OCI-LY1 (cell line): ENCODE measurements around the gene PRLR.

ENCODE experiments used
- H2AFZ ChIP-seq: fragments of 200-600 bp; sonication (generic), shearing (Covaris generic); 2 replicates; pipeline ENCODE4 v1.6.0; 2014; ENCODE audit warnings: antibody characterized with exemption, mild to moderate bottlenecking, low read length
- H3F3A ChIP-seq: fragments of 200-600 bp; sonication (generic), shearing (Covaris generic); 2 replicates; pipeline ENCODE4 v1.6.0; 2014; ENCODE audit warnings: mild to moderate bottlenecking, antibody characterized with exemption, low read length, moderate library complexity; ENCODE audit not compliant: insufficient read depth
- H3K27ac ChIP-seq: fragments of 200-600 bp; sonication (generic); 2 replicates; pipeline ENCODE4 v1.5.1; 2014; ENCODE audit warnings: low read length, mixed run types, mild to moderate bottlenecking, low read depth; ENCODE audit not compliant: poor library complexity, severe bottlenecking
- H3K27me3 ChIP-seq: fragments of 200-600 bp; sonication (generic); 2 replicates; pipeline ENCODE4 v1.6.0; 2014; ENCODE audit warnings: antibody characterized with exemption, mild to moderate bottlenecking, low read length, moderate library complexity; ENCODE audit not compliant: insufficient read depth
- H3K36me3 ChIP-seq: fragments of 200-600 bp; sonication (generic); 2 replicates; pipeline ENCODE4 v1.6.1; 2014; ENCODE audit warnings: mild to moderate bottlenecking, antibody characterized with exemption, low read length, moderate library complexity, mixed read lengths; ENCODE audit not compliant: insufficient read depth
- H3K4me1 ChIP-seq: fragments of 200-600 bp; sonication (generic); 2 replicates; pipeline ENCODE4 v1.5.1; 2014; ENCODE audit warnings: mild to moderate bottlenecking, low read length, moderate library complexity; ENCODE audit not compliant: insufficient read depth, severe bottlenecking
- H3K4me2 ChIP-seq: fragments of 200-600 bp; sonication (generic), shearing (Covaris generic); 2 replicates; pipeline ENCODE4 v1.6.1; 2014; ENCODE audit warnings: low read length
- H3K4me3 ChIP-seq: fragments of 200-600 bp; sonication (generic); 2 replicates; pipeline ENCODE4 v1.5.1; 2014; ENCODE audit warnings: low read length, low read depth, mild to moderate bottlenecking, mixed read lengths; ENCODE audit not compliant: poor library complexity, severe bottlenecking
- H3K79me2 ChIP-seq: fragments of 200-600 bp; shearing (Covaris generic); 2 replicates; pipeline ENCODE4 v1.6.1; 2016; ENCODE audit warnings: mixed run types, low read length, mixed read lengths; ENCODE audit not compliant: insufficient read depth
- H3K9ac ChIP-seq: fragments of 200-600 bp; sonication (generic), shearing (Covaris generic); 2 replicates; pipeline ENCODE4 v1.6.1; 2014; ENCODE audit warnings: mild to moderate bottlenecking, low read length, mixed read lengths
- H3K9me2 ChIP-seq: fragments of 200-600 bp; sonication (generic), shearing (Covaris generic); 2 replicates; pipeline ENCODE4 v1.6.1; 2014; ENCODE audit warnings: low read depth, mild to moderate bottlenecking, low read length, mixed read lengths
- H3K9me3 ChIP-seq: fragments of 200-600 bp; shearing (Covaris generic); 2 replicates; pipeline ENCODE4 v1.6.1; 2014; ENCODE audit warnings: low read length, mixed read lengths
- H4K20me1 ChIP-seq: fragments of 200-600 bp; sonication (generic), shearing (Covaris generic); 2 replicates; pipeline ENCODE4 v1.6.0; 2016; ENCODE audit warnings: mild to moderate bottlenecking, low read length; ENCODE audit not compliant: insufficient read depth
- CTCF ChIP-seq: fragments of 200-600 bp; sonication (generic), shearing (Covaris generic); IDR thresholded peaks from 2 replicates; pipeline ENCODE4 v1.5.1; 2017; ENCODE audit warnings: mild to moderate bottlenecking, antibody characterized with exemption, low read length, moderate library complexity, mixed read lengths
- EZH2 ChIP-seq: fragments of 200-600 bp; sonication (generic), shearing (Covaris generic); IDR thresholded peaks from 2 replicates; pipeline ENCODE4 v1.8.0; 2017; ENCODE audit warnings: borderline replicate concordance, mixed run types, mild to moderate bottlenecking, antibody characterized with exemption, low read length, moderate library complexity, mixed read lengths

The PRLR gene

GRCh38 chr5:35218981-35219380 is 11.3 kb downstream of the PRLR start:
- no peak for TF ChIP-seq EZH2
- peak; percentile 16; the same call in 1 of the 2 replicates for TF ChIP-seq CTCF
- Histone ChIP-seq H3K27me3 (no peaks in the 10 kb centered on the region), H3K4me3 (no peak overlapping the region), H3K27ac (no peak overlapping the region), H3F3A (no peaks in the 10 kb centered on the region), H3K9ac (no peak overlapping the region), H3K36me3 (no peaks in the 10 kb centered on the region), H2AFZ (no peak overlapping the region), H4K20me1 (no peaks in the 10 kb centered on the region), H3K4me1 (no peaks in the 10 kb centered on the region), H3K4me2 (no peak overlapping the region), H3K9me3 (no peaks in the 10 kb centered on the region), H3K9me2 (no peaks in the 10 kb centered on the region), H3K79me2 (no peaks in the 10 kb centered on the region)

- H3K79me2 ChIP-seq = no peaks in the 10 kb centered on the region
- H3K4me3 ChIP-seq = no peak overlapping the region
- H2AFZ ChIP-seq = no peak overlapping the region
- no peak for TF ChIP-seq CTCF
- no peak for TF ChIP-seq EZH2
- no peaks in the 10 kb centered on the region for H4K20me1 ChIP-seq
- no peaks in the 10 kb centered on the region for H3K27me3 ChIP-seq
- H3K9ac ChIP-seq = no peak overlapping the region
- H3K4me2 ChIP-seq = no peak overlapping the region
- no peaks in the 10 kb centered on the region for H3K4me1 ChIP-seq
- no peaks in the 10 kb centered on the region for H3K9me2 ChIP-seq
- H3K27ac ChIP-seq = no peak overlapping the region
- H3F3A ChIP-seq = no peaks in the 10 kb centered on the region
- no peaks in the 10 kb centered on the region for H3K36me3 ChIP-seq
- no peaks in the 10 kb centered on the region for H3K9me3 ChIP-seq
These were observed 16.2 kb downstream of the PRLR start for GRCh38 chr5:35214051-35214450.

DNA sequence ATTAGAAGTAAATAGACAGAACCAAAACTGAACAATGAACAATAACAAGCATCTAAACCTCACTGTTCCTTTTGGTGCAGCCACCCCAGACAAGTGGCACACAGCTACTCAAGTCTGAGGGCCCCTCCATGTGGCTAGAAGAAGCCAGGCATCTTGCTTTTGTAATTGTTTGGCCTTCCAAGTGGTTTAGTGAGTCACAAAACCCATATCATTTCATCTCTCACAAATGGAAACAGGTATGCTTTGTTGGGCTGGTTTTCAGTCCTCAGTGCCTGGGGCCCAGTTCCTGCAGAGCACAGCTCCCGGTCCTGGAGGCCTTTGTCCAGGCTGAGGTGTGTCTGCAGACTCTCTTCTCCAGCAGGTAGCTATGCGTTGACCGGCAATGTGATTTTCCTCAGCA is 16.7 kb downstream of the PRLR start:
- H2AFZ ChIP-seq = no peak overlapping the region
- no peaks in the 10 kb centered on the region for H3K9me2 ChIP-seq
- TF ChIP-seq CTCF (no peak), EZH2 (no peak)
- no peak overlapping the region for H3K4me3 ChIP-seq
- H3F3A ChIP-seq = no peaks in the 10 kb centered on the region
- no peaks in the 10 kb centered on the region for H4K20me1 ChIP-seq
- H3K9me3 ChIP-seq = no peaks in the 10 kb centered on the region
- H3K4me1 ChIP-seq = no peaks in the 10 kb centered on the region
- H3K27ac ChIP-seq = no peak overlapping the region
- no peaks in the 10 kb centered on the region for H3K79me2 ChIP-seq
- no peaks in the 10 kb centered on the region for H3K27me3 ChIP-seq
- H3K36me3 ChIP-seq = no peaks in the 10 kb centered on the region
- H3K9ac ChIP-seq = no peak overlapping the region
- H3K4me2 ChIP-seq = no peak overlapping the region
